K562 (cell line): ENCODE results near the gene NUP133. TPM values are rescaled to one million over a fixed set of nuclear protein-coding genes. Genes with fewer than 3 reads are reported as not detected.
A peak's percentile ranks its signal among the peaks of the same experiment; 100 is the strongest.

Experiments
- ATAC-seq: fragments of 200-7000 bp; cut with Tn5 transposase; 3 replicates; pipeline ENCODE4 v1.9.1; 2020; ENCODE audit warnings: moderate library complexity
- BruUV-seq: library from RNA; stranded (reverse); fragments of 400-500 nt; replicated peaks from 2 replicates; lab custom pipeline; 2021; lab: Mats Ljungman, UMichigan
- CTCF ChIA-PET: fragments of 300-600 bp; formaldehyde crosslinking; extraction: SDS; loops from one replicate; lab custom pipeline; 2021; ENCODE audit warnings: low intra/inter-chr PET ratio; lab: Yijun Ruan, JAX
- POLR2A ChIA-PET: fragments of 300-600, 350-650 bp; sonication (Branson Sonifier 250); formaldehyde crosslinking; extraction: SDS; loops from one replicate; lab custom pipeline; 2021; ENCODE audit warnings: antibody characterized with exemption, inconsistent platforms; lab: Yijun Ruan, JAX
- DNase-seq, 4 experiments: peaks; one replicate each; pipeline versions ENCODE4 v3.0.0 to v3.0.0-alpha.2; 2011 to 2018; ENCODE audit warnings: low spot score in 3 of 4, mixed read lengths in 3 of 4; ENCODE audit errors: extremely low read depth in 1 of 4
- FAIRE-seq: peaks from 2 replicates; lab custom pipeline; 2011; peaks lifted over from hg19 to GRCh38; lab: Jason Lieb, UNC
- H2AFZ ChIP-seq: 2 replicates; pipeline ENCODE4 v1.6.0; 2011; ENCODE audit warnings: low read depth, low read length, control low read depth, inconsistent platforms
- H3K27ac ChIP-seq: fragments of 200-600 bp; 3 replicates; pipeline ENCODE4 v1.8.0; 2011; ENCODE audit warnings: low read depth, mild to moderate bottlenecking, control low read depth, inconsistent platforms, low read length, moderate library complexity, mixed read lengths; ENCODE audit errors: extremely low read depth
- H3K27me3 ChIP-seq, 2 experiments: fragments of 300-600 bp in 1 of 2; 2 replicates in 1 of 2; 3 replicates in 1 of 2; pipeline versions ENCODE4 v1.6.0 to v1.8.0; 2011; ENCODE audit warnings: inconsistent platforms in 2 of 2, low read length in 2 of 2, mild to moderate bottlenecking in 1 of 2, mixed read lengths in 1 of 2, moderate library complexity in 1 of 2; ENCODE audit not compliant: control insufficient read depth in 2 of 2, insufficient read depth in 2 of 2
- H3K36me3 ChIP-seq: fragments of 300-600 bp; 3 replicates; pipeline ENCODE4 v1.8.0; 2011; ENCODE audit warnings: mild to moderate bottlenecking, low read length, inconsistent platforms; ENCODE audit not compliant: control insufficient read depth, insufficient read depth
- H3K4me1 ChIP-seq, 2 experiments: fragments of 200-600 bp in 1 of 2; replicated peaks in 1 of 2; 2 replicates in 1 of 2; 3 replicates in 1 of 2; pipeline versions ENCODE4 v1.5.1 to v1.8.0; 2011; ENCODE audit warnings: inconsistent platforms in 2 of 2, low read length in 2 of 2, mild to moderate bottlenecking in 1 of 2, mixed read lengths in 1 of 2, moderate library complexity in 1 of 2; ENCODE audit not compliant: control insufficient read depth in 2 of 2, insufficient read depth in 2 of 2
- H3K4me2 ChIP-seq: 2 replicates; pipeline ENCODE4 v1.6.1; 2011; ENCODE audit warnings: low read length, control low read depth, inconsistent platforms, mixed read lengths; ENCODE audit not compliant: insufficient read depth
- H3K4me3 ChIP-seq: fragments of 200-600 bp; sonication (generic), shearing (Covaris generic); 2 replicates; pipeline ENCODE4 v1.5.1; 2016; ENCODE audit warnings: control low read depth, inconsistent platforms
- H3K79me2 ChIP-seq: fragments of 200-600 bp; 3 replicates; pipeline ENCODE4 v1.8.0; 2011; ENCODE audit warnings: low read length, inconsistent platforms; ENCODE audit not compliant: control insufficient read depth, insufficient read depth
- H3K9ac ChIP-seq, 2 experiments: 2 replicates each; pipeline versions ENCODE4 v1.6.0 to v1.6.1; 2011; ENCODE audit warnings: low read depth in 2 of 2, low read length in 2 of 2, control low read depth in 1 of 2, inconsistent platforms in 1 of 2, mild to moderate bottlenecking in 1 of 2, mixed read lengths in 1 of 2; ENCODE audit not compliant: insufficient read depth in 1 of 2
- H3K9me1 ChIP-seq: one replicate; pipeline ENCODE4 v1.6.0; 2011; ENCODE audit warnings: inconsistent platforms, mild to moderate bottlenecking, low read length, moderate library complexity; ENCODE audit not compliant: control insufficient read depth, insufficient read depth
- H3K9me3 ChIP-seq: replicated peaks from 2 replicates; pipeline ENCODE4 v1.5.1; 2011; ENCODE audit warnings: low read depth, low read length, inconsistent platforms; ENCODE audit not compliant: control insufficient read depth, insufficient read depth
- H4K20me1 ChIP-seq: replicated peaks from 2 replicates; pipeline ENCODE4 v1.6.1; 2011; ENCODE audit warnings: low read length, inconsistent platforms, mixed read lengths; ENCODE audit not compliant: control insufficient read depth, insufficient read depth
- CBFA2T2 ChIP-seq: fragments of 450-650 bp; conservative IDR thresholded peaks from 2 replicates; pipeline ENCODE4 v1.6.1; 2017; ENCODE audit warnings: mild to moderate bottlenecking
- REST ChIP-seq, 2 experiments: fragments of 450-650 bp; formaldehyde crosslinking in 1 of 2; IDR thresholded peaks; 2 replicates each; pipeline versions ENCODE4 v1.4.0 to v1.6.1; 2014 to 2020; ENCODE audit warnings: mild to moderate bottlenecking in 2 of 2, borderline replicate concordance in 1 of 2, low read depth in 1 of 2
- whole genome bisulfite sequencing: fragments of 100-300 bp; shearing (Covaris generic); methylation state at CpG from one replicate; pipeline ENCODE4 v1.1.6; 2016; ENCODE audit warnings: low coverage, mixed read lengths; ENCODE audit not compliant: insufficient coverage; ENCODE audit errors: missing lambda C conversion rate; 5-methylcytosine and 5-hydroxymethylcytosine counted together
- in situ Hi-C: fragments of 300-500 bp; cut with MboI; formaldehyde crosslinking; loops from 4 replicates; pipeline ENCODE4 v1.15.0; 2018; ENCODE audit warnings: inconsistent platforms, mixed read lengths
- intact Hi-C: fragments of 100-400 bp; cut with micrococcal nuclease; formaldehyde crosslinking; loops from 2 replicates; pipeline ENCODE4 v1.14.2; 2022
- polyA plus RNA-seq, 8 experiments: library from polyadenylated mRNA; depleted of rRNA in 4 of 8; stranded (reverse) in 5 of 8; unstranded in 3 of 8; fragments of >200 nt; fragmentation: Nextera tagmentation in 2 of 8; fragmentation: Illumina TruSeq in 1 of 8; extraction: Ambion mirVana in 2 of 8; extraction: Trizol in 1 of 8; gene quantifications; 2 replicates each; pipeline versions ENCODE4 v1.2.1 to v1.2.3, GENCODE V29; 2011 to 2014; ENCODE audit warnings: inconsistent platforms in 1 of 8, missing spikeins in 1 of 8
- total RNA-seq, 7 experiments: library from RNA; depleted of rRNA in 6 of 7; stranded (reverse); fragments of >200 nt in 6 of 7; fragmentation: Illumina TruSeq in 2 of 7; extraction: Trizol in 2 of 7; gene quantifications; 2 replicates each; pipeline versions ENCODE4 v1.2.1 to v1.2.3, GENCODE V29; 2011 to 2021; ENCODE audit warnings: low replicate concordance in 1 of 7

Gene NUP133
- total and polyA plus RNA-seq, 9 of the 15 experiments (the other 6 are each of a cell fraction or from before 2014, with no cell fraction given): 21.7 to 85.1 (median 61.3) TPM

- FAIRE-seq (no peak), ATAC-seq (peak; percentile 43), DNase-seq (no peak)
- POLR2A ChIA-PET: interaction anchor here (0.6 to 3.1 kb wide), 7 partner anchors 11 to 106 kb away, joined by 3 to 10 read pairs (median 4); no protein-coding TSS in a partner anchor
- no peak overlapping the region for H3K27ac ChIP-seq
- 5% methylated on average over 7 of the region's 8 CpGs for WGBS
- no peak overlapping the region for H3K4me2 ChIP-seq
- peaks cover 63 to 79% of the 10 kb centered on the region in 2 experiments for H3K27me3 ChIP-seq
- no peak overlapping the region for H3K9ac ChIP-seq
- intact Hi-C loops: no loop called here
- H3K4me1 ChIP-seq: peaks cover 6 to 15% of the 10 kb centered on the region in 2 experiments; a peak in 4 of 5 replicates
- H3K79me2 ChIP-seq: no peaks in the 10 kb centered on the region
- no peaks in the 10 kb centered on the region for H3K9me3 ChIP-seq
- H4K20me1 ChIP-seq: 0 out of 2 replicates have a peak, but pooled peaks cover 3% of the 10 kb centered on the region
- CTCF ChIA-PET: no interaction called here
- H3K9me1 ChIP-seq: no peaks in the 10 kb centered on the region
- no peak overlapping the region for H2AFZ ChIP-seq
- H3K4me3 ChIP-seq: no peak overlapping the region
- TF ChIP-seq CBFA2T2: no peak
- TF ChIP-seq REST (IDR thresholded peaks at IDR 0.05; ENCODE audit: borderline replicate concordance): peak; percentile 71
- no peak for TF ChIP-seq REST (CRISPR knock-in tag; IDR thresholded peaks at IDR 0.05; ENCODE audit: low read depth)
- H3K36me3 ChIP-seq: no peaks in the 10 kb centered on the region
- in situ Hi-C loops: no loop called here
- no TSS peak for BruUV-seq
Observed at GRCh38 chr1:229408458-229409037, 99.6 kb downstream of the NUP133 start.
